Mesendoderm (in vitro differentiated cells): ENCODE results near the gene SC5D.

Experiments
- DNase-seq: peaks from one replicate; pipeline ENCODE4 v3.0.0; 2013
- H2AK5ac ChIP-seq: 2 replicates; pipeline ENCODE4 v1.6.1; 2013; ENCODE audit warnings: low read length, inconsistent platforms
- H2BK120ac ChIP-seq: 2 replicates; pipeline ENCODE4 v1.6.1; 2013; ENCODE audit warnings: low read depth, mild to moderate bottlenecking, low read length, moderate library complexity, mixed read lengths
- H2BK15ac ChIP-seq: replicated peaks from 2 replicates; pipeline ENCODE4 v1.6.1; 2013; ENCODE audit warnings: low read depth, mild to moderate bottlenecking, moderate library complexity
- H2BK5ac ChIP-seq: 2 replicates; pipeline ENCODE4 v1.6.1; 2013; ENCODE audit warnings: low read length, inconsistent platforms
- H3K18ac ChIP-seq: 2 replicates; pipeline ENCODE4 v1.6.1; 2013; ENCODE audit warnings: mild to moderate bottlenecking, low read length, mixed read lengths
- H3K23ac ChIP-seq: one replicate; pipeline ENCODE4 v1.6.1; 2013; ENCODE audit warnings: low read length
- H3K27ac ChIP-seq: 2 replicates; pipeline ENCODE4 v1.5.1; 2013; ENCODE audit warnings: low read depth, mild to moderate bottlenecking, inconsistent platforms, low read length, moderate library complexity
- H3K27me3 ChIP-seq: 2 replicates; pipeline ENCODE4 v1.6.1; 2013; ENCODE audit warnings: low read length, control low read depth, mild to moderate bottlenecking, inconsistent platforms; ENCODE audit not compliant: insufficient read depth, poor library complexity
- H3K36me3 ChIP-seq: 2 replicates; pipeline ENCODE4 v1.6.1; 2013; ENCODE audit warnings: low read length, inconsistent platforms; ENCODE audit not compliant: control insufficient read depth, insufficient read depth
- H3K4ac ChIP-seq: one replicate; pipeline ENCODE4 v1.6.1; 2013; ENCODE audit warnings: low read depth, mild to moderate bottlenecking, low read length, moderate library complexity
- H3K4me1 ChIP-seq: 2 replicates; pipeline ENCODE4 v1.6.1; 2013; ENCODE audit warnings: low read depth, low read length, inconsistent platforms; ENCODE audit not compliant: control insufficient read depth
- H3K4me2 ChIP-seq: 2 replicates; pipeline ENCODE4 v1.6.1; 2013; ENCODE audit warnings: low read length
- H3K4me3 ChIP-seq: 2 replicates; pipeline ENCODE4 v1.5.1; 2013; ENCODE audit warnings: mild to moderate bottlenecking, low read length
- H3K56ac ChIP-seq: one replicate; pipeline ENCODE4 v1.6.1; 2013; ENCODE audit warnings: low read length
- H3K79me1 ChIP-seq: 2 replicates; pipeline ENCODE4 v1.6.1; 2013; ENCODE audit warnings: low read length, inconsistent platforms
- H3K79me2 ChIP-seq: 2 replicates; pipeline ENCODE4 v1.6.1; 2013; ENCODE audit warnings: mild to moderate bottlenecking, low read length; ENCODE audit not compliant: control insufficient read depth, insufficient read depth
- H3K9ac ChIP-seq: 2 replicates; pipeline ENCODE4 v1.6.1; 2013; ENCODE audit warnings: low read length, inconsistent platforms
- H4K5ac ChIP-seq: one replicate; pipeline ENCODE4 v1.6.1; 2013; ENCODE audit warnings: low read length
- H4K8ac ChIP-seq: one replicate; pipeline ENCODE4 v1.6.1; 2013; ENCODE audit warnings: low read depth, mild to moderate bottlenecking, control low read depth, low read length, moderate library complexity
- WGBS: extraction: QIAGEN DNeasy Blood & Tissue Kit; methylation state at CpG from one replicate; pipeline ENCODE4 v1.1.7; 2013; ENCODE audit warnings: low lambda C conversion rate, missing lambda C conversion rate; ENCODE audit not compliant: insufficient coverage; ENCODE audit errors: extremely low coverage; 5-methylcytosine and 5-hydroxymethylcytosine counted together

The SC5D gene

DNA sequence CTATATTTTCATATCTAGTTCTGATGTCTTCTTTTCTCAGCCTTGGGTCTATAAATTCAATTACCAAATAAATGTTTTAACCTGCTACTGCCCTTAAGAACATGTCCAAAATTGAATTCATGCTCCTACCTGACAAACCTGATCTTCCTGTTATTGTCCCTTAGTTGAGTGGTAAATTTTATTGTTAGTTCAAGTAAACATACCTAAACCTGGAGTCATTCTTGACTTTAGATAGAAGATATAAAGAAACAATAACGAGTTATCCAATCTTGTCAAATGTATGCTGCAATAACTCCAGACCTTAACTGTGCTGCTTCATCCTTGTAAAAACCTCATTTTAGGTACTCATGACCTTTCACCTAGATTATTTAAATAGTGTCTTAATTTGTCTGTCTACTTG is 34.6 kb upstream of the SC5D start:
- no peak overlapping the region for H3K9ac ChIP-seq
- no peak overlapping the region for H4K5ac ChIP-seq
- no peak overlapping the region for H3K4me2 ChIP-seq
- no CpG with 5 or more reads among the region's 1 CpG for WGBS
- H4K8ac ChIP-seq = no peak overlapping the region
- no peaks in the 10 kb centered on the region for H3K36me3 ChIP-seq
- H3K27me3 ChIP-seq = no peaks in the 10 kb centered on the region
- H2BK120ac ChIP-seq = no peak overlapping the region
- H3K23ac ChIP-seq = no peak overlapping the region
- no peak overlapping the region for H3K4ac ChIP-seq
- no peak for DNase-seq
- no peak overlapping the region for H3K56ac ChIP-seq
- H3K4me1 ChIP-seq = no peaks in the 10 kb centered on the region
- H3K79me1 ChIP-seq = no peaks in the 10 kb centered on the region
- H3K18ac ChIP-seq = no peak overlapping the region
- H3K79me2 ChIP-seq = no peaks in the 10 kb centered on the region
- H3K4me3 ChIP-seq = no peak overlapping the region
- H2AK5ac ChIP-seq = no peak overlapping the region
- no peak overlapping the region for H3K27ac ChIP-seq
- no peak overlapping the region for H2BK5ac ChIP-seq
- H2BK15ac ChIP-seq = no peak overlapping the region

- H2BK15ac ChIP-seq = no peak overlapping the region
- H3K36me3 ChIP-seq = no peaks in the 10 kb centered on the region
Measured at GRCh38 chr11:121265586-121265985, 27.0 kb upstream of the SC5D start.

GRCh38 chr11:121268581-121268980 is 24.0 kb upstream of the SC5D start:
- Histone ChIP-seq H2AK5ac (no peak overlapping the region), H3K4me2 (no peak overlapping the region)

More at GRCh38 chr11:121265586-121265985, 27.0 kb upstream of the SC5D start:
- Histone ChIP-seq H2BK120ac (no peak overlapping the region), H3K27ac (no peak overlapping the region), H2BK5ac (no peak overlapping the region), H3K27me3 (no peaks in the 10 kb centered on the region), H3K4me3 (no peak overlapping the region), H3K9ac (no peak overlapping the region), H3K23ac (no peak overlapping the region), H3K4me2 (no peak overlapping the region), H2AK5ac (no peak overlapping the region), H3K4ac (no peak overlapping the region), H3K79me2 (no peaks in the 10 kb centered on the region), H3K79me1 (no peaks in the 10 kb centered on the region), H4K8ac (no peak overlapping the region), H3K18ac (no peak overlapping the region), H3K4me1 (peaks cover 5% of the 10 kb centered on the region), H4K5ac (no peak overlapping the region), H3K56ac (no peak overlapping the region)
- no peak for DNase-seq
- no CpG with 5 or more reads among the region's 6 CpGs for WGBS

GRCh38 chr11:121270001-121270678 is 22.4 kb upstream of the SC5D start:
- Histone ChIP-seq H3K4me3 (no peak overlapping the region), H4K8ac (no peak overlapping the region), H3K4me2 (no peak overlapping the region), H2AK5ac (no peak overlapping the region), H3K4ac (no peak overlapping the region), H2BK120ac (no peak overlapping the region), H4K5ac (no peak overlapping the region), H3K27me3 (no peaks in the 10 kb centered on the region), H3K36me3 (no peaks in the 10 kb centered on the region), H3K9ac (no peak overlapping the region), H3K18ac (no peak overlapping the region), H2BK15ac (no peak overlapping the region), H3K56ac (no peak overlapping the region), H2BK5ac (no peak overlapping the region), H3K79me1 (no peaks in the 10 kb centered on the region), H3K23ac (no peak overlapping the region), H3K79me2 (no peaks in the 10 kb centered on the region), H3K27ac (no peak overlapping the region), H3K4me1 (peaks cover 5% of the 10 kb centered on the region)
- no CpG with 5 or more reads among the region's 7 CpGs for WGBS
- no peak for DNase-seq

More at GRCh38 chr11:121268581-121268980, 24.0 kb upstream of the SC5D start:
- H3K27me3 ChIP-seq = no peaks in the 10 kb centered on the region
- no peak overlapping the region for H2BK5ac ChIP-seq
- no peak overlapping the region for H2BK120ac ChIP-seq
- no peaks in the 10 kb centered on the region for H3K79me1 ChIP-seq
- no peak overlapping the region for H4K5ac ChIP-seq
- no peak overlapping the region for H3K27ac ChIP-seq
- H3K56ac ChIP-seq = no peak overlapping the region
- no peak overlapping the region for H3K9ac ChIP-seq
- no peak overlapping the region for H3K23ac ChIP-seq
- H2BK15ac ChIP-seq = peak overlapping the region; percentile 75
- no peaks in the 10 kb centered on the region for H3K79me2 ChIP-seq
- no peak overlapping the region for H3K4me3 ChIP-seq
- no peak for DNase-seq
- peaks cover 5% of the 10 kb centered on the region for H3K4me1 ChIP-seq
- no peaks in the 10 kb centered on the region for H3K36me3 ChIP-seq
- no CpG with 5 or more reads among the region's 2 CpGs for WGBS
- no peak overlapping the region for H4K8ac ChIP-seq
- no peak overlapping the region for H3K4ac ChIP-seq
- no peak overlapping the region for H3K18ac ChIP-seq

DNA sequence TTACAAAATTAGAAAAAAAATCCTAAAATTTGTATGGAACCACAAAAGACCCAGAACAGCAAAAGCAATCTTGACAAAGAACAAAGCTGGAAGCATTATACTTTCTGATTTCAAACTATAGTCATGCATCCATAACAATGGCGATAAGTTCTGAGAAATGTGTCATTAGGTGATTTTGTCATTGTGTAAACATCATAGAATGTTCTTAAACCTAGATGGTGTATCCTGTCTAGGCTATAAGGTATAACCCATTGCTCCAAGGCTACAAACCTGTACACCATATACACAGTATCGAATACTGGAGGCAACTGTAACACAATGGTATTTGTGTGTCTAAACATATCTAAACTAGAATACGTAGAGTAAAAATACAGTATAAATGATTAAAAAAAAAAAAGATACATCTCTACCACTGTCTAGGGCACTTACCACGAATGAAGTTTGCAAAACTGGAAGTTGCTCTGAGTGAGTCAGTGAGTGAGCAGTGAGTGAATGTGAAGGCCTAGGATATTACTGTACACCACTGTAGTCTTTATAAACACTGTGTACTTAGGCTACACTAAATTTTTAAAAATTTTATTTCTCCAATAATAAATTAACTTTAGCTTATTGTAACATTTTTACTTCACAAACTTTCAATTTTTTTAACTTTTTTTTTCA is 18.1 kb upstream of the SC5D start:
- no peak overlapping the region for H3K56ac ChIP-seq
- no peak overlapping the region for H2AK5ac ChIP-seq
- H4K5ac ChIP-seq = no peak overlapping the region
- DNase-seq = no peak
- no peak overlapping the region for H3K27ac ChIP-seq
- WGBS = no CpG with 5 or more reads among the region's 4 CpGs
- no peak overlapping the region for H3K4ac ChIP-seq
- H3K79me1 ChIP-seq = no peaks in the 10 kb centered on the region
- no peaks in the 10 kb centered on the region for H3K79me2 ChIP-seq
- H3K4me2 ChIP-seq = no peak overlapping the region
- no peak overlapping the region for H2BK15ac ChIP-seq
- H2BK120ac ChIP-seq = no peak overlapping the region
- H3K4me1 ChIP-seq = peaks cover 5% of the 10 kb centered on the region
- no peak overlapping the region for H3K23ac ChIP-seq
- no peaks in the 10 kb centered on the region for H3K36me3 ChIP-seq
- H3K18ac ChIP-seq = no peak overlapping the region
- no peak overlapping the region for H3K4me3 ChIP-seq
- no peak overlapping the region for H4K8ac ChIP-seq
- no peaks in the 10 kb centered on the region for H3K27me3 ChIP-seq
- no peak overlapping the region for H3K9ac ChIP-seq
- H2BK5ac ChIP-seq = no peak overlapping the region
